ENCODE results near the gene CTXN1. TPM values are rescaled to one million over a fixed set of nuclear protein-coding genes. Genes with fewer than 3 reads are reported as not detected.

The CTXN1 gene
- total RNA-seq, 2 experiments from 2014 or later: 1.0 TPM; not detected in 1

GRCh38 chr19:7944177-7944761 lies 18.3 kb upstream of the CTXN1 start:
- intact Hi-C loops (cut with micrococcal nuclease; ENCODE audit: unreplicated experiment): loop anchor here (1.0 to 5.0 kb wide), 4 partner anchors 92 to 323 kb away; no protein-coding TSS in a partner anchor
- peaks cover 23% of the 10 kb centered on the region for H3K36me3 ChIP-seq (ENCODE audit: insufficient read depth, low read length)
- H3K4me3 ChIP-seq (ENCODE audit: low read depth, low read length, poor library complexity, severe bottlenecking): peak overlapping the region; percentile 94
- TSS peak; percentile 96 for BruUV-seq (replicated peaks)
- peaks cover 40% of the 10 kb centered on the region for H3K79me2 ChIP-seq (ENCODE audit: insufficient read depth, low read depth, low read length)
- ChIA-PET CTCF (ENCODE audit: unreplicated experiment) (interaction anchor here (0.6 to 2.0 kb wide), 6 partner anchors 24 to 362 kb away, joined by 3 to 15 read pairs (median 4); partner anchors contain the start of gene SNAPC2), POLR2A (interaction anchor here (0.5 to 2.8 kb wide), 10 partner anchors 9 to 339 kb away, joined by 3 to 12 read pairs (median 4); partner anchors contain the start of genes FBN3 and SNAPC2)
- DNase-seq (ENCODE audit: low spot score): peak; percentile 94
- peak overlapping the region; percentile 45; the same call in 1 of the 2 replicates for H2AFZ ChIP-seq (ENCODE audit: low read length)
- 0 out of 2 replicates have a peak, but pooled peaks cover 5% of the 10 kb centered on the region for H4K20me1 ChIP-seq (ENCODE audit: insufficient read depth, low read length)
- H3K4me2 ChIP-seq (ENCODE audit: low read length): peak overlapping the region; percentile 84
- no peaks in the 10 kb centered on the region for H3K9me3 ChIP-seq (ENCODE audit: low read length)
- peak overlapping the region; percentile 69 for H3K27ac ChIP-seq (ENCODE audit: low read depth, low read length, poor library complexity, severe bottlenecking)
- no peaks in the 10 kb centered on the region for H3K9me2 ChIP-seq (ENCODE audit: insufficient read depth, low read length)
- TF ChIP-seq EZH2phosphoT487 (IDR thresholded peaks at IDR 0.05; ENCODE audit: borderline replicate concordance, low read depth, low read length) (no peak), CTCF (conservative IDR thresholded peaks at IDR 0.05; ENCODE audit: low read length) (peak; percentile 93)
- H3K4me1 ChIP-seq (ENCODE audit: insufficient read depth, low read length, poor library complexity, severe bottlenecking): peaks cover 18% of the 10 kb centered on the region

- Histone ChIP-seq H3K9me3 (ENCODE audit: low read length) (no peaks in the 10 kb centered on the region), H3K36me3 (ENCODE audit: insufficient read depth, low read length) (peaks cover 29% of the 10 kb centered on the region), H3K9me2 (ENCODE audit: insufficient read depth, low read length) (no peaks in the 10 kb centered on the region), H2AFZ (ENCODE audit: low read length) (peak within 1 kb of the TSS; percentile 52), H3K4me2 (ENCODE audit: low read length) (peak within 1 kb of the TSS; percentile 84), H4K20me1 (ENCODE audit: insufficient read depth, low read length) (0 out of 2 replicates have a peak, but pooled peaks cover 5% of the 10 kb centered on the region), H3K4me1 (ENCODE audit: insufficient read depth, low read length, poor library complexity, severe bottlenecking) (peaks cover 18% of the 10 kb centered on the region), H3K27ac (ENCODE audit: low read depth, low read length, poor library complexity, severe bottlenecking) (peak within 1 kb of the TSS; percentile 69), H3K79me2 (ENCODE audit: insufficient read depth, low read depth, low read length) (peaks cover 40% of the 10 kb centered on the region), H3K4me3 (ENCODE audit: low read depth, low read length, poor library complexity, severe bottlenecking) (peak within 1 kb of the TSS; percentile 94)
- POLR2A ChIA-PET: interaction anchor here (0.6 to 2.8 kb wide), 7 partner anchors 16 to 338 kb away, joined by 3 to 12 read pairs (median 5); partner anchors contain the start of gene SNAPC2
- peak; percentile 100 for DNase-seq (ENCODE audit: low spot score)
- CTCF ChIA-PET (ENCODE audit: unreplicated experiment): interaction anchor here (0.6 to 2.0 kb wide), 5 partner anchors 23 to 266 kb away, joined by 3 to 15 read pairs (median 4); partner anchors contain the start of gene SNAPC2
- BruUV-seq (replicated peaks): no TSS peak
- no peak for TF ChIP-seq CTCF (conservative IDR thresholded peaks at IDR 0.05; ENCODE audit: low read length)
- no peak for TF ChIP-seq EZH2phosphoT487 (IDR thresholded peaks at IDR 0.05; ENCODE audit: borderline replicate concordance, low read depth, low read length)
- intact Hi-C loops (cut with micrococcal nuclease; ENCODE audit: unreplicated experiment): loop anchor here (1.0 to 5.0 kb wide), 7 partner anchors 23 to 324 kb away; partner anchors contain the start of genes ELAVL1 and SNAPC2
Measured at GRCh38 chr19:7943444-7944176, 17.7 kb upstream of the CTXN1 start, which contains the start of gene TIMM44. TIMM44 (minus strand) TSS chr19:7943666; CDS start chr19:7943651, 15 bp downstream.

Data from OCI-LY7 (cell line).